ENCODE results near the gene LMCD1. TPM values are rescaled to one million over a fixed set of nuclear protein-coding genes. Genes with fewer than 3 reads are reported as not detected.

The LMCD1 gene
- total and polyA plus RNA-seq, 7 donors, result 6.5 to 49.3 (median 16.2) TPM

GRCh38 chr3:8603115-8603710 is 101.6 kb downstream of the LMCD1 start:
- no peak overlapping the region for H3K4me3 ChIP-seq
- no peak overlapping the region for H3K27ac ChIP-seq
- TF ChIP-seq CTCF (IDR thresholded peaks at IDR 0.05), result no peak
- no peak for TF ChIP-seq EP300 (IDR thresholded peaks at IDR 0.05)
- TF ChIP-seq POLR2A (IDR thresholded peaks at IDR 0.05), result no peak
- no peak for TF ChIP-seq POLR2AphosphoS5 (IDR thresholded peaks at IDR 0.05)
- WGBS, 2 donors, result 61 to 80% methylated on average over 9 of the region's 9 CpGs
- H3K9me3 ChIP-seq, result no peaks in the 10 kb centered on the region
- DNase-seq, result no peak
- intact Hi-C loops (cut with DNase I), result no loop called here
- no peaks in the 10 kb centered on the region for H3K36me3 ChIP-seq
- no peaks in the 10 kb centered on the region for H3K27me3 ChIP-seq
- H3K4me1 ChIP-seq, result peaks cover 0 to 17% (median 12%) of the 10 kb centered on the region in 4 donors

- 93 to 95% methylated on average over 7 of the region's 7 CpGs for WGBS, 2 donors
- Histone ChIP-seq H3K4me3 (no peak overlapping the region), H3K27ac (no peak overlapping the region), H3K9me3 (no peaks in the 10 kb centered on the region), H3K27me3 (no peaks in the 10 kb centered on the region), H3K36me3 (no peaks in the 10 kb centered on the region), H3K4me1 (peaks cover 0 to 17% (median 12%) of the 10 kb centered on the region in 4 donors)
- intact Hi-C loops (cut with DNase I), result no loop called here
- DNase-seq, result no peak
- TF ChIP-seq CTCF (IDR thresholded peaks at IDR 0.05) (no peak), EP300 (IDR thresholded peaks at IDR 0.05) (no peak), POLR2A (IDR thresholded peaks at IDR 0.05) (no peak), POLR2AphosphoS5 (IDR thresholded peaks at IDR 0.05) (no peak)
Measured at GRCh38 chr3:8604006-8604405, 102.4 kb downstream of the LMCD1 start.

GRCh38 chr3:8604988-8605387 is 103.4 kb downstream of the LMCD1 start:
- intact Hi-C loops (cut with DNase I), result no loop called here
- Histone ChIP-seq H3K9me3 (no peaks in the 10 kb centered on the region), H3K27me3 (no peaks in the 10 kb centered on the region), H3K4me1 (peaks cover 0 to 17% (median 12%) of the 10 kb centered on the region in 4 donors), H3K4me3 (no peak overlapping the region), H3K36me3 (no peaks in the 10 kb centered on the region), H3K27ac (no peak overlapping the region)
- WGBS, 2 donors, result 92 to 93% methylated on average over 3 of the region's 3 CpGs
- TF ChIP-seq EP300 (IDR thresholded peaks at IDR 0.05), result no peak
- no peak for TF ChIP-seq CTCF (IDR thresholded peaks at IDR 0.05)
- TF ChIP-seq POLR2A (IDR thresholded peaks at IDR 0.05), result no peak
- TF ChIP-seq POLR2AphosphoS5 (IDR thresholded peaks at IDR 0.05), result no peak
- no peak for DNase-seq

GRCh38 chr3:8606701-8607231 is 105.1 kb downstream of the LMCD1 start:
- 76 to 78% methylated on average over 7 of the region's 7 CpGs for WGBS, 2 donors
- Histone ChIP-seq H3K4me1 (peaks cover 0 to 17% (median 12%) of the 10 kb centered on the region in 4 donors), H3K36me3 (no peaks in the 10 kb centered on the region), H3K27ac (no peak overlapping the region), H3K4me3 (no peak overlapping the region), H3K9me3 (no peaks in the 10 kb centered on the region), H3K27me3 (no peaks in the 10 kb centered on the region)
- no peak for TF ChIP-seq POLR2AphosphoS5 (IDR thresholded peaks at IDR 0.05)
- no peak for TF ChIP-seq POLR2A (IDR thresholded peaks at IDR 0.05)
- no peak for TF ChIP-seq EP300 (IDR thresholded peaks at IDR 0.05)
- TF ChIP-seq CTCF (IDR thresholded peaks at IDR 0.05), result no peak
- intact Hi-C loops (cut with DNase I), result loop anchor here (1.0 kb wide), 1 partner anchor 164 kb away; no protein-coding TSS in a partner anchor
- no peak for DNase-seq

Data from sigmoid colon (tissue), 7 donors.